A673 (cell line): ENCODE results near the gene ACAD11.

Source experiments
- CTCF ChIP-seq: fragments of 300-800, 200-600 bp; sonication (generic); conservative IDR thresholded peaks from 2 replicates; pipeline ENCODE4 v1.5.1; 2017; ENCODE audit warnings: low read depth, mild to moderate bottlenecking, antibody characterized with exemption, low read length, moderate library complexity, mixed read lengths
- EZH2 ChIP-seq: fragments of 200-600 bp; sonication (generic); IDR thresholded peaks from 2 replicates; pipeline ENCODE4 v1.6.1; 2017; ENCODE audit warnings: borderline replicate concordance, low read depth, mild to moderate bottlenecking, mixed read lengths, antibody characterized with exemption, low read length; ENCODE audit not compliant: poor library complexity, severe bottlenecking

DNA sequence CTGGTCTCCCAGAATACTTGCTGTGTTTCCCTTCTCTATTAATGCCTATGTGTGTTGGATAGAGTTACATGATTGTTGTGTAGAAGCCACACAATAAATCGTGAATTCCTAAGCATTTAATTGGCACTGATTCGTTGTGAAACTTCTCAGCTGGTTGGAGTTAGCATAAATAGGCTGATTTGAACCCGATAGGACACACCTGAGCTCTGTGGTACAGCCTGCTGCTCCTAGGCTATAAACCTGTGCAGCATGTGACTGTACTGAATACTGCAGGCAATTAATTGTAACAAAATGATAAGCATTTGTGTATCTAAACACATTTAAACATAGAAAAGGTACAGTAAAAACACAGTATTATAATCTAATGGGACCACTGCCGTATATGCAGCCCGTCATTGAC lies 4.9 kb downstream of the ACAD11 start:
- TF ChIP-seq CTCF (no peak), EZH2 (no peak)
